C4-2B (cell line): ENCODE measurements around the gene BCR.

ENCODE experiments used
- ZFX ChIP-seq: fragments of 450-650 bp; IDR thresholded peaks from 2 replicates; pipeline ENCODE4 v1.6.1; 2017
- TF ChIP-seq, protein P1 (sequence below): fragments of 450-650 bp; conservative IDR thresholded peaks from 2 replicates; pipeline ENCODE4 v1.5.1; 2017; ENCODE audit warnings: mild to moderate bottlenecking

GRCh38 chr22:23237201-23237798 lies 57.0 kb downstream of the BCR start:
- TF ChIP-seq, protein P1, sequence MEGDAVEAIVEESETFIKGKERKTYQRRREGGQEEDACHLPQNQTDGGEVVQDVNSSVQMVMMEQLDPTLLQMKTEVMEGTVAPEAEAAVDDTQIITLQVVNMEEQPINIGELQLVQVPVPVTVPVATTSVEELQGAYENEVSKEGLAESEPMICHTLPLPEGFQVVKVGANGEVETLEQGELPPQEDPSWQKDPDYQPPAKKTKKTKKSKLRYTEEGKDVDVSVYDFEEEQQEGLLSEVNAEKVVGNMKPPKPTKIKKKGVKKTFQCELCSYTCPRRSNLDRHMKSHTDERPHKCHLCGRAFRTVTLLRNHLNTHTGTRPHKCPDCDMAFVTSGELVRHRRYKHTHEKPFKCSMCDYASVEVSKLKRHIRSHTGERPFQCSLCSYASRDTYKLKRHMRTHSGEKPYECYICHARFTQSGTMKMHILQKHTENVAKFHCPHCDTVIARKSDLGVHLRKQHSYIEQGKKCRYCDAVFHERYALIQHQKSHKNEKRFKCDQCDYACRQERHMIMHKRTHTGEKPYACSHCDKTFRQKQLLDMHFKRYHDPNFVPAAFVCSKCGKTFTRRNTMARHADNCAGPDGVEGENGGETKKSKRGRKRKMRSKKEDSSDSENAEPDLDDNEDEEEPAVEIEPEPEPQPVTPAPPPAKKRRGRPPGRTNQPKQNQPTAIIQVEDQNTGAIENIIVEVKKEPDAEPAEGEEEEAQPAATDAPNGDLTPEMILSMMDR: no peak
- TF ChIP-seq ZFX: no peak
